A673 (cell line): ENCODE measurements around the gene DPH7.

Experiments used
- CTCF ChIP-seq: fragments of 300-800, 200-600 bp; sonication (generic); conservative IDR thresholded peaks from 2 replicates; pipeline ENCODE4 v1.5.1; 2017; ENCODE audit warnings: low read depth, mild to moderate bottlenecking, antibody characterized with exemption, low read length, moderate library complexity, mixed read lengths
- EZH2 ChIP-seq: fragments of 200-600 bp; sonication (generic); IDR thresholded peaks from 2 replicates; pipeline ENCODE4 v1.6.1; 2017; ENCODE audit warnings: borderline replicate concordance, low read depth, mild to moderate bottlenecking, mixed read lengths, antibody characterized with exemption, low read length; ENCODE audit not compliant: poor library complexity, severe bottlenecking

GRCh38 chr9:137550231-137550621 is 28.5 kb downstream of the DPH7 start, which contains the start of gene PNPLA7:
- TF ChIP-seq CTCF (no peak), EZH2 (no peak)
